Astrocyte of the spinal cord (primary cell): Measurements from ENCODE around the gene NHLH1.
A peak's percentile ranks its signal among the peaks of the same experiment; 100 is the strongest.

Experiments used
- DNase-seq: peaks from one replicate; pipeline ENCODE4 v3.0.0; 2011; ENCODE audit warnings: low read depth, low spot score
- H3K4me3 ChIP-seq: 2 replicates; pipeline ENCODE4 v1.5.1; 2011; ENCODE audit warnings: low read depth, mild to moderate bottlenecking, low read length, moderate library complexity
- in situ Hi-C: cut with HindIII; loops from 2 replicates; pipeline ENCODE4 v1.10.0; 2017; ENCODE audit warnings: low sequenced_read_pairs
- TF ChIP-seq, protein P1 (sequence below): IDR thresholded peaks from 2 replicates; pipeline ENCODE4 v1.5.1; 2012; ENCODE audit warnings: low read depth, mild to moderate bottlenecking, low read length, inconsistent platforms

Gene NHLH1

DNA sequence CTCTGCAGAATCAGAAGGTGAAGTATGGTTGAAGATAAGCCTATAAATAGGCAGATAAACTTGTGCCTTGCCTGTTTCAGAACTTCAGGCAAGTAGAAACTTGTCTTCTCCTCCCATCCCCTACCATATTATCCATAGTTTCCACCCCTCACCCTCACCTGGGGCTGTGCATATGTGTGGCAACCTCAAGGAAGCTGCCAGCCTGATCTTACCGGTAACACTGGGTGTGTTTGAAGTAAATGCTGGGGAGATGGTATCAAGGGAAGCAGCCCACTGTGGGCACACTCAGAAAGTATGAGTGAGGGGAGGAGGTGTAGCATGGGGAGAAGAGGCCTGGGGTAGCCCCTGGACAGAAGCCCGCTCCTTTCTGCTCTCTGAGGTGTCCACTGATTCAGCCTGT is 48.0 kb downstream of the NHLH1 start:
- in situ Hi-C loops = no loop called here
- TF ChIP-seq, protein P1, sequence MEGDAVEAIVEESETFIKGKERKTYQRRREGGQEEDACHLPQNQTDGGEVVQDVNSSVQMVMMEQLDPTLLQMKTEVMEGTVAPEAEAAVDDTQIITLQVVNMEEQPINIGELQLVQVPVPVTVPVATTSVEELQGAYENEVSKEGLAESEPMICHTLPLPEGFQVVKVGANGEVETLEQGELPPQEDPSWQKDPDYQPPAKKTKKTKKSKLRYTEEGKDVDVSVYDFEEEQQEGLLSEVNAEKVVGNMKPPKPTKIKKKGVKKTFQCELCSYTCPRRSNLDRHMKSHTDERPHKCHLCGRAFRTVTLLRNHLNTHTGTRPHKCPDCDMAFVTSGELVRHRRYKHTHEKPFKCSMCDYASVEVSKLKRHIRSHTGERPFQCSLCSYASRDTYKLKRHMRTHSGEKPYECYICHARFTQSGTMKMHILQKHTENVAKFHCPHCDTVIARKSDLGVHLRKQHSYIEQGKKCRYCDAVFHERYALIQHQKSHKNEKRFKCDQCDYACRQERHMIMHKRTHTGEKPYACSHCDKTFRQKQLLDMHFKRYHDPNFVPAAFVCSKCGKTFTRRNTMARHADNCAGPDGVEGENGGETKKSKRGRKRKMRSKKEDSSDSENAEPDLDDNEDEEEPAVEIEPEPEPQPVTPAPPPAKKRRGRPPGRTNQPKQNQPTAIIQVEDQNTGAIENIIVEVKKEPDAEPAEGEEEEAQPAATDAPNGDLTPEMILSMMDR = no peak
- no peak for DNase-seq
- H3K4me3 ChIP-seq = no peak overlapping the region

GRCh38 chr1:160415696-160416290 is 48.9 kb downstream of the NHLH1 start:
- H3K4me3 ChIP-seq = no peak overlapping the region

GRCh38 chr1:160416369-160416768 is 49.5 kb downstream of the NHLH1 start:
- DNase-seq = peak; percentile 49
- in situ Hi-C loops = no loop called here
- no peak overlapping the region for H3K4me3 ChIP-seq
- TF ChIP-seq, protein P1 = peak; percentile 69

More at GRCh38 chr1:160415696-160416290, 48.9 kb downstream of the NHLH1 start:
- TF ChIP-seq, protein P1 = no peak
- no peak for DNase-seq
- in situ Hi-C loops = no loop called here

GRCh38 chr1:160418483-160418882 is 51.6 kb downstream of the NHLH1 start:
- TF ChIP-seq, protein P1 = no peak
- no peak overlapping the region for H3K4me3 ChIP-seq
- no peak for DNase-seq
- in situ Hi-C loops = no loop called here

GRCh38 chr1:160419150-160419837 is 52.4 kb downstream of the NHLH1 start:
- in situ Hi-C loops = no loop called here
- no peak overlapping the region for H3K4me3 ChIP-seq
- no peak for DNase-seq
- TF ChIP-seq, protein P1 = no peak

DNA sequence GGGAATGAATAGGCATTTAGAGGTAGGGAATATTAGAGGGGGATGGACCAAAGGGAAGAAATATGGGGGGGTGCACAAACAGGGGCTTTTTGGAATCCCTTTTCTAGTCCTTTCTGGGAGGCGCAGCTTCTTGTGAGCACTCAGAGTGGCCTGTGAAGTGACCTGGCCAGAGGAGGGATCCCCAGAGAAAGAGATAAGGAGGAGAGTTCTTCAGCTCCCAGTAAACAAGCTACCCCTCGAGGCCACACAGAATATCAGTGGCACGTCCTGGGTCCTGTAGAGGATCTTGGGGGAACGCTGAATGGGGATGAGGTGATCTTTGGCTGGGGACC is 52.9 kb downstream of the NHLH1 start:
- in situ Hi-C loops = no loop called here
- H3K4me3 ChIP-seq = no peak overlapping the region
- TF ChIP-seq, protein P1 = no peak
- no peak for DNase-seq
